GM13976 (cell line): ENCODE measurements around the gene SLC6A4.

ENCODE experiments used
- DNase-seq: peaks from one replicate; pipeline ENCODE4 v3.0.0; 2012; ENCODE audit warnings: low spot score
- CTCF ChIP-seq: IDR thresholded peaks from 2 replicates; pipeline ENCODE4 v1.5.1; 2012; ENCODE audit warnings: borderline replicate concordance, mild to moderate bottlenecking; ENCODE audit not compliant: insufficient read depth; ENCODE audit errors: extremely low read depth, missing control alignments, control extremely low read depth
- in situ Hi-C: fragments of 300-500 bp; cut with MboI; formaldehyde crosslinking; loops from one replicate; pipeline ENCODE4 v1.12.0; 2022; ENCODE audit warnings: low sequenced_read_pairs, mixed read lengths, inconsistent platforms; ENCODE audit not compliant: unreplicated experiment

Gene SLC6A4

GRCh38 chr17:30224419-30224960 lies 11.0 kb downstream of the SLC6A4 start:
- no peak for DNase-seq
- TF ChIP-seq CTCF, result no peak
- in situ Hi-C loops, result no loop called here

- DNase-seq, result no peak
- in situ Hi-C loops, result no loop called here
Measured at GRCh38 chr17:30222721-30223175, 12.7 kb downstream of the SLC6A4 start.

GRCh38 chr17:30222251-30222650 lies 13.2 kb downstream of the SLC6A4 start:
- no peak for DNase-seq
- TF ChIP-seq CTCF, result no peak
- in situ Hi-C loops, result no loop called here

More at GRCh38 chr17:30222721-30223175, 12.7 kb downstream of the SLC6A4 start:
- no peak for TF ChIP-seq CTCF

- DNase-seq, result no peak
- TF ChIP-seq CTCF, result no peak
- in situ Hi-C loops, result no loop called here
Measured at GRCh38 chr17:30221346-30221745, 14.2 kb downstream of the SLC6A4 start.

GRCh38 chr17:30220414-30220813 lies 15.1 kb downstream of the SLC6A4 start:
- no peak for TF ChIP-seq CTCF
- in situ Hi-C loops, result no loop called here
- DNase-seq, result no peak

- DNase-seq, result no peak
- no peak for TF ChIP-seq CTCF
Measured at GRCh38 chr17:30219833-30220232, 15.7 kb downstream of the SLC6A4 start.

More at GRCh38 chr17:30219833-30220232, 15.7 kb downstream of the SLC6A4 start:
- in situ Hi-C loops, result no loop called here
